GM03348 (cell line): ENCODE measurements around the gene LGI1.

Source experiments
- DNase-seq: peaks from one replicate; pipeline ENCODE4 v3.0.0; 2012; ENCODE audit warnings: low spot score

LGI1 gene

GRCh38 chr10:93755443-93756116, 2.2 kb upstream of the LGI1 start:
- no peak for DNase-seq

GRCh38 chr10:93756118-93756517, 1.6 kb upstream of the LGI1 start:
- no peak for DNase-seq

GRCh38 chr10:93757136-93757535, 600 bp upstream of the LGI1 start:
- DNase-seq, result no peak

- DNase-seq, result no peak
These were observed 761 bp downstream of the LGI1 start for GRCh38 chr10:93758508-93758885.

DNA sequence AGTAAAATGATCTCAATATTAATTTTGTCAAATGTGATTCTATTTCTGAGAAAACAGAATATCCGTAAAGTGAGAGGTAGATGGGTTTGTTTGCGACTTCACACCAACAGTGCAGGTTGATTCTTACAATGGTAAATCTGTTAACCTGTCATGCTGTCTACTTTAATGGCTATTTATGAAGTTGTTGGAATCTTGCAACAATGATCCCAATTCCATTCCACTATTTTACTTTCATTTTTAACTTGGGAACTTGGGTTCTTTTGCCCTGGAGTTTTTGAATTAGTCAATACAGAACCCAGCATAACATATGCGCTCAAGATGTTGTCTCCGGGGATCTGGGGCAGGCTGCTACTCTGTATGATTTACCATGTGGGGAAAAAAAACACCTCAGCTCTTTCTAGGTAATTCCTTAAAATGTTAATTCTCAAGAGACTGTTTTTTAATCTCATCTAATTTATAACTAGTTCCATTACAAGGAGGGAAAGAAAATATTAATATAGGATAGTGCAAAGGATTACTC, 1.2 kb downstream of the LGI1 start:
- DNase-seq, result peak; percentile 24

GRCh38 chr10:93760490-93760889, 2.8 kb downstream of the LGI1 start:
- DNase-seq, result no peak

- DNase-seq, result no peak
These were observed 5.2 kb downstream of the LGI1 start for GRCh38 chr10:93762979-93763391.

DNA sequence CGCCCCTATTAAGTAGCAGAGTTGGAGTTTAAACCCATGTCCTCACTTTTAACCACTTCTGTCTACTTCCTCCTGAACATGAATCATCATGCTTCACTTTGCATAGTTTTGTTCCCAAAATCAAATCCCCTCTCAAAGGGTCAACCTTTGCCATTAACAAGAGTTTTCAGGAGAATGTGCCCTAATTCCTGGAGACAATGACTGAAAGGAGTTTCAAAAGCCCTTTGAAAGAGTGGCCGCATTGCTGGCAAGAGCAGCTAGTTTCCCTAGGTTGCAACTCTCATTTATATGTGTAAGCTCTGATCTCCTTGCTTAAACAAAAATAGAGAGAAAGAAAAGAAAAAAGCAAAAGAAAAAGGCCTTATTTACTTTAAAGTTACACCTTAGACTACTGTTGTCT, 9.2 kb downstream of the LGI1 start:
- DNase-seq, result no peak

GRCh38 chr10:93767724-93768399, 10.1 kb downstream of the LGI1 start:
- DNase-seq, result no peak

DNA sequence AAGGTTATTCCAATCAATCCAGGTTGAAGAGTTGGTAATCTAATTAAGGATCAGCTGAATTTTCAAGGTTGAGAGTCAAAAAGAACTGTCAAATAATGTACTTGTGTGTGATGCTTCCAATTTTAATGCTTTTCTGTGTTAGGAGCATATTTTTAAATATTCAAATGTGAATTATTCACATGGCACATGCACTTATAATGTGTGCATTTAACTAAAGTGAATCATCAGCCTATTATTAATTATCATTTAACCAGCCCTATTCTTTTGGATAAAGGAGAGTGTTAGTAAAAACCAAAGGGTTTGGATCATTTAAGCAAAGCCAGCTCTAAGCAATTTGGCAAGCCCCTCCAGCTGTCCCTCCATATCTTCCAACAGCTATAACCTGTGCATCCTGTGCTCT, 11.2 kb downstream of the LGI1 start:
- no peak for DNase-seq

DNA sequence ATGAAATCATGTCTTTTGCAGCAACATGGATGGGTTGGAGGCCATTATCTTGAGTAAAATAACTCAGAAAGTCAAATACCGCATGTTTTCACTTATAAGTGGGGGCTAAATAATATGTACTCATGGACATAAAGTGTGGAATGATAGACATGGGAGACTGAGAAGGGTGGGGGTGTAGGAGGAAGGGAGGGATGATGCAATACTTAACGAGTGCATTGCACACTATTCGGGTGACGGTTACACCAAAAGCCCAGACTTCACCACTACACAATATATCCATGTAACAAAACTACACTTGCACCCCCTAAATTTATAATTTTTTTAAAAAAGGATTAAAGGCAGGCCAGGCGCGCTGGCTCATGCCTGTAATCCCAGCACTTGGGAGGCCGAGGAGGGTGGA, 13.6 kb downstream of the LGI1 start:
- DNase-seq, result no peak

- DNase-seq, result no peak
These were observed 15.4 kb downstream of the LGI1 start for GRCh38 chr10:93773120-93773519.

DNA sequence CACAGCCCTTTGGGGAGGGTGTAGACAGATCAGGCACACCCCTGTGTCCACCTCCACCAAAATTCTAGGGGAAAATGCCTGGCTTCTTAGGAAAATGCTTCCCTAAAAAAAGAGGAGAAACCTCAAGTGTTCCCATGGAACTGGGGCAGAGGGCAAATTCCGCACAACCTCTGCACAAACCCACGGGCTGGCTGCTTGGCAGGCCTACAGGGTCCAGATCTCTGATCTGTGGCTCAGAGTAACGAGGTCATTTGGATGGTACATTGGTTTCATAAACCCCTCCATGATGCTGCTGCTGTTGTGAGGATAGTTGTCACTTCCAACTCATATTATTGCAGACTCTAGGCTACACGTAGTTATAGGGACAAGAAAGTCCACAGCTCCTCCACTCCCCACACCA, 16.0 kb downstream of the LGI1 start:
- no peak for DNase-seq

GRCh38 chr10:93775356-93775755, 17.6 kb downstream of the LGI1 start:
- no peak for DNase-seq

GRCh38 chr10:93777092-93777491, 19.4 kb downstream of the LGI1 start:
- DNase-seq, result no peak

- DNase-seq, result no peak
These were observed 26.3 kb downstream of the LGI1 start for GRCh38 chr10:93784059-93784458.

GRCh38 chr10:93788413-93789208, 30.9 kb downstream of the LGI1 start:
- no peak for DNase-seq

- DNase-seq, result no peak
These were observed 32.7 kb downstream of the LGI1 start for GRCh38 chr10:93790439-93790838.

GRCh38 chr10:93796167-93796566, 38.4 kb downstream of the LGI1 start:
- no peak for DNase-seq

DNA sequence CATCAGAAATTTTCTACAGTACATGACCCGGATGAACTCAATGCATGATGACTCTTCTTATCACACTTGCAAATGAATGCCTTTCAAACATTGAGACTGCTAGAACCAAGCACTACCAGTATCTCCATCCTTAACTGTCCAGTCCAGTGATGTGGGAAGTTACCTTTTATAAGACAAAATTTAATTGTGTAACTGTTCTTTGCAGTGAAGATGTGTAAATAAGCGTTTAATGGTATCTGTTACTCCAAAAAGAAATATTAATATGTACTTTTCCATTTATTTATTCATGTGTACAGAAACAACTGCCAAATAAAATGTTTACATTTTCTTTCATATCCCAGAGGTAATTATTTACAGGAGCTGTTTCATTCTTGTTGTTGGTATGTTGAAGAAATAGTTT, 40.1 kb downstream of the LGI1 start:
- DNase-seq, result no peak

DNA sequence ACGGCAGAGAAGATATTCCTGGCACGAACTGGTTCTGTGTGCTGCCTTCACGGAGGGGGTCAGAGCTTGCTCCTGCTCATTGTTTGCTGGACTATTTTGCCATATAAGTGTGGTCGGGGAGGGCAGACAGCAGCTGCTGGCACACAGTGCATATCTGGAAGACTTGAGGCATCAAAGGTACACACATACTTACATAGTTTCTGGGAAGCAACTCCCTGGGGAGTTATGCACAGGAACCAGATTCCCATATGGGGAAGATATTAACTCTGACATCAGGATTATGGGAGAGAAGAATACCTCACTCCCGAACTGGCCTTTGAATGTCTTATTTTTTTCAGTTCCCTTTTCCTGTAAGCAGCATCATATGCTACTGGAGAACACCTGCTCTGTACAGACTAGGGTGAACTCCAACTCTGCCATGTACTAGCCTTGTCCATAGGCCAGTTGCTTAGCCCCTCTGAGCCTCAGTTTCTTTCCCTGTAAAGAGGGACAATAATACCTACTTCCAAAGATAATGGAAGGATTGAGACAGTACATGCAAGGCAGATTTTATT, 41.5 kb downstream of the LGI1 start:
- no peak for DNase-seq

- DNase-seq, result no peak
These were observed 46.5 kb downstream of the LGI1 start for GRCh38 chr10:93804200-93804599.

DNA sequence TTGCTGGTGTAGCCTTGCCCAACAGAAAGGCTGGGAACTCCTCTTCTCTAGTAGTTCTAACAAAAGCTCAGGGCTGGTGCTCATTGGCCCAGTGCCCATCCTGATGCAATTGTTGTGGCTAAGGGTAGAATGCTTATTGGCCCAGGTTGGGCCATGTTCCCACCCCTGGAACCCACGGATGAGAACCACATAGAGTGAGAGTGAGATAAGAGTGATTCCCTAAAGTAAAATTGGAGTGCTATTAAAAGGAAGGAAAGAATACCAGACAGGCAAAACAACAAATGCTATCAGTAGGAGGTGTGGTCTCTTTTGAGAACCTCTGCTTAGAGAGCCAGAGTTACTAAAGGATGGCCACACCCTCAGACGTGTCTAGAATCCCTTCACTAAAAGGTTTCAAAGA, 49.2 kb downstream of the LGI1 start:
- DNase-seq, result no peak
